ENCODE measurements around the gene SCFD2. TPM values are rescaled to one million over a fixed set of nuclear protein-coding genes. Genes with fewer than 3 reads are reported as not detected.

The SCFD2 gene
- polyA plus RNA-seq, 6 donors from 2014 or later, result 11.6 to 22.7 (median 19.3) TPM

DNA sequence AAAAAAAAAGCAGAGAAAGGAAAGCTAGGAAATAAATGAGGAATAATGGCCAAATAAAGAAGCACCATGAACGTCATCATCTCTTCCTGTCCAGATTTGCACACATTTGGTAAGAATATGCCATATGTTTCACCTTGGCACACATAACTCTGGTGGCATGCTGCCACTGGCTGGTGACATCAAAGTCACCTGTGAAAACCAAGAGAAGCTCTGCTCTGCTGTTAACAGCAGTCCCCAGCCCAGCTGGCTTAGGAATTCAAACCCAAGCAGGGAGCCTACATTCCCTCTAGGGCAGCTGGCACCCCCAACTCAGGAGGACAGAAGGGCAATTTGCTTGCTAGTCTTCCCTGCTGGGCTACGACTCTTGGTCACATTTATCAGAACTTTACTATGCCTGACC lies 426.1 kb downstream of the SCFD2 start:
- Mint-ChIP-seq H3K4me3 (no peak overlapping the region), H3K9me3 (no peaks in the 10 kb centered on the region), H3K4me1 (no peaks in the 10 kb centered on the region), H3K27ac (peak overlapping the region in 1 of 6 donors; percentile 49), H3K36me3 (peaks cover 5 to 13% of the 10 kb centered on the region in 2 donors), H3K27me3 (no peaks in the 10 kb centered on the region)
- ATAC-seq (ENCODE audit: low read depth in 2 of 2) (no peak), DNase-seq (no peak)

DNA sequence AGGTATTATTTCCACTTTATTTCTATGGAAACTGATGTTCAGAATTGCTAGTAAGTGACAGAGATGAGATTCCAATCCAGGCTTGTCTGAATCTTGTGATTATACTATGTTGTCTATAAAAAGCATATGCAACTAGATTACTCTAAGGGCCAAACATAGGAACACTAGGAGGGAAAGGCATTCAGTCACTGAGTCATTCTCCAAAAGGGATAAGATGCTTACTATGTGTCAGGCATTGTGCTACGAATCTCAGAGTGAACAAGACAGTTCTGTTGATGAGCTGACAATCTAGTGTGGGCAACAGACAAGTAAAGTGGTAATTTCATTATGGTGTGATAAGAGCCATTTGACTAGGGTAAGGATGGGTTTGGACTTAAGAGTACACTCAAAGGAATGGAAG lies 426.5 kb downstream of the SCFD2 start:
- no peak for ATAC-seq (ENCODE audit: low read depth in 2 of 2)

DNA sequence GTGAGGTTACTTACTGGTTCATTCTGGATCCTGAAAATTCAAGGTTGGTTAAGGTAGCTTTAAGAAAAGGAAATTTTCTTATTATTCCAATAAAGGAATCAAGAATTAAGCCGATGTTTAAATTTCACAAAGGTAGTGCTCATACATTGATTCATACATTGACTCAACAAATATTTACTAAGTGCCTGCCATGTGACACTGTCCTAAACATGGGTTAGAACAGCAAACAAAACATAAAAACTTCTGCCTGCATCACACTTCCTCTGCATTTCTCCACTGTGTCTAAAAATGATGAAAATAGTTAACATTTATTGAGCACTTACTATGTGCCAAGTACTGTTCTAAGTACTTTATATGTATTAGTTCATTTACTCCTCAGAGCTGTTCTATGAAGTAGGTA lies 428.0 kb downstream of the SCFD2 start:
- no peaks in the 10 kb centered on the region for H3K9me3 Mint-ChIP-seq
- ATAC-seq (ENCODE audit: low read depth in 2 of 2) (no peak), DNase-seq (no peak)
- H3K27me3 Mint-ChIP-seq, result no peaks in the 10 kb centered on the region
- H3K4me3 Mint-ChIP-seq, result no peak overlapping the region
- peaks cover 5 to 13% of the 10 kb centered on the region in 2 donors for H3K36me3 Mint-ChIP-seq
- no peaks in the 10 kb centered on the region for H3K4me1 Mint-ChIP-seq
- H3K27ac Mint-ChIP-seq, result no peak overlapping the region

More for the DNA sequence above, 426.5 kb downstream of the SCFD2 start:
- no peaks in the 10 kb centered on the region for H3K4me1 Mint-ChIP-seq
- H3K36me3 Mint-ChIP-seq, result peaks cover 5 to 13% of the 10 kb centered on the region in 2 donors
- no peaks in the 10 kb centered on the region for H3K9me3 Mint-ChIP-seq
- no peaks in the 10 kb centered on the region for H3K27me3 Mint-ChIP-seq
- no peak overlapping the region for H3K27ac Mint-ChIP-seq
- H3K4me3 Mint-ChIP-seq, result no peak overlapping the region
- no peak for DNase-seq

DNA sequence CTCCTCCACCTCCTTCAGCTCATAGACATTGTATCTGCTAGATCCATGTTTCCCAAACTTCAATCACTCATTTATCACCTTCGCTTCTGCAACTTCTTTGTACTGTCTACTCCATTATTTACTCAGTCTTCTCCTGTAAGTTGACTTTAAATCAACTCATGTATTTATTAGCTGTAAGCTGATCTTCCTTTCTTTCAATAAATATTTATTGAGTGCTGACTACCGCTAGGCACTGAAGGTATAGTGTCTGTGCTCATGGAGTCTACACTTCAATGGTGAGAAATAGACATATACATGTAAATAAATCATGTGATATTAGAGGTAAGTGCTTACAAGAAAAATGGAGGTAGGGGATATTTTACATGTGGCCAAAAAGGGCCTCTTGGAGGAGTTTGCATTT lies 429.1 kb downstream of the SCFD2 start:
- Mint-ChIP-seq H3K36me3 (peaks cover 5 to 13% of the 10 kb centered on the region in 2 donors), H3K9me3 (no peaks in the 10 kb centered on the region), H3K27ac (peak overlapping the region in 1 of 6 donors; percentile 30), H3K4me1 (no peaks in the 10 kb centered on the region), H3K4me3 (no peak overlapping the region), H3K27me3 (no peaks in the 10 kb centered on the region)
- DNase-seq, result no peak
- ATAC-seq (ENCODE audit: low read depth in 2 of 2), result no peak

DNA sequence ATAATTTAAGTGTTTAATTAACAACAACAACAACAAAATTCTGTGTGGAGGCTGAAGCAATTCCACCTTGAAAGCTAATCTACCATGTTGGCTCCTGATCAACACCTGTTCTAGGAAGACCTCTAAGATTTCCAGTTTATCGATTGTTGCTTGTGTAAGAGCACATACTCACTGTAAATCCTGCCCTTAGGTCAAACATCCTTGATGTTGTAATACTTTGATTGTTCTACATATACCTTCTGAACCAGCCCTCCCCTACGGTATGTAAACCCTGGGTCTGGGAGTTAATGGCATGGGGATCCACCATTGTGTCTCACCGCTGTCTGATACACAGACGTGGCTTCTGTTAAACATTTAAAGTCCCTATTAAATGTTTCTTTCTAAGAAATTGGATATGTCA lies 430.5 kb downstream of the SCFD2 start:
- no peak overlapping the region for H3K27ac Mint-ChIP-seq
- H3K27me3 Mint-ChIP-seq, result no peaks in the 10 kb centered on the region
- H3K4me1 Mint-ChIP-seq, result no peaks in the 10 kb centered on the region
- H3K9me3 Mint-ChIP-seq, result peaks cover 0 to 5% (median 0%) of the 10 kb centered on the region in 7 donors
- DNase-seq (no peak), ATAC-seq (ENCODE audit: low read depth in 2 of 2) (no peak)
- H3K36me3 Mint-ChIP-seq, result peaks cover 8 to 19% of the 10 kb centered on the region in 2 donors
- no peak overlapping the region for H3K4me3 Mint-ChIP-seq

DNA sequence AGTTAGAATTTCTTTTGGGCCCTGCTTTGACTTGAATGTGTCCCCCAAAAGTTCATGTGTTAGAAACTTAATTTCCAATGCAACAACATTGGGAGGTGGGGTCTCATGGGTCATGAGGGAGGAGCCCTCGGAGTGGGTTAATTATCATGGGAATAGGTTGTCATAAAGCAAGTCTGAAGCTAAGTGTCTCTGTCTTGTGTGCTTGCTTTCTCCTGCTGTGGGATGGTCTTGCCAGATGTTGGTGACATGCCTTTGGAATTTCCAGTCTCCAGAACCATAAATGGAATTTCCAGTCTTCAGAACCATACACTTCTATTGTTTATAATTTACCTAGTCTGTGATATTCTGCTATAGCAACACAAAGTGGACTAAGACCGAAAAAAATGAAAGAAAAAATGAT lies 432.1 kb downstream of the SCFD2 start:
- H3K4me1 Mint-ChIP-seq, result no peaks in the 10 kb centered on the region
- H3K4me3 Mint-ChIP-seq, result no peak overlapping the region
- H3K36me3 Mint-ChIP-seq, result peaks cover 9 to 21% of the 10 kb centered on the region in 2 donors
- H3K9me3 Mint-ChIP-seq, result peaks cover 0 to 6% (median 0%) of the 10 kb centered on the region in 7 donors
- DNase-seq, result no peak
- H3K27me3 Mint-ChIP-seq, result no peaks in the 10 kb centered on the region
- ATAC-seq (ENCODE audit: low read depth in 2 of 2), result no peak
- H3K27ac Mint-ChIP-seq, result no peak overlapping the region

DNA sequence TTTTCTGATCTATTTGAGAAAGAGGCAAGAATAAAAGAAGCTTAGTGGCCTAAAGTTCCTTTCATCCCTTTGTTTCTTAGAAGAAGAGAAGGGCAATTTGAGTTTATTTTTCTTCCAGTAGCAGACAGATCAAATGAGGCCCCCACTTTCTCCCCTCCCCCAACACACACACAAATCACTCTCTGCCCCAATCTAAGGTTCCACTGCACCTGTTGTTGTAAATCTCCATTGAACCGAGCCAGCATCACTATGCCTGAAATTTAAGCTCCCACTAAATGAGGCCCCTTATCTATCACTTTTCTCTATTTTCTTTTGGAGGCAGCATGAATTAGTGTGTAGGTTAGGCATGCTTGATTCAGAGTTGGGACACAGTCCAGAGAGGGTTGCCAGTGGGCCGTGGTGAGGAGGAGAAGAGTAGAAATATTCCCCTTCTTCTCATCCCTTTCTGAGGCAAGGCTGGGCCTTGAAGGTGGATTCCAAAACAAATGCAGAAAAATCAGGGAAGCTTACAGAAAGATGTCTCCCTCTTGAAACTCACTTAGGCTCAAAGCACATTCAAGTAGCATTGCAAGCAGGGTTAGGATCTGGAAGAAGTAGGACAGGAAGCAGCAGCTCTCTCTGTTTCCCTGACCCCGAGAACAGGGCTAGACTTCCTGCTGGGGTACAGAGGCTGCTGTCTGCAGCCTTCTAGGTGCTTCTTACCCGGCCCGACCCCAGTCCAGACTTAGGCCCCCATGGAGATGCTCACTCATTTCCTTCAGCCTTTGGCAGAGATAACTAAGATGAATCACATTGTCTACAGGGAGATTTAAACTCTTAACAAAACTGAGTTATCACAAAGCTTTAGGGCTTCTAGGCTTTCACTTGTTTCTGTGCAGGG lies 433.0 kb downstream of the SCFD2 start:
- Mint-ChIP-seq H3K36me3 (peaks cover 5 to 21% of the 10 kb centered on the region in 2 donors), H3K27me3 (no peaks in the 10 kb centered on the region), H3K4me1 (no peaks in the 10 kb centered on the region), H3K4me3 (no peak overlapping the region), H3K9me3 (peaks cover 0 to 6% (median 0%) of the 10 kb centered on the region in 7 donors), H3K27ac (no peak overlapping the region)
- ATAC-seq (ENCODE audit: low read depth in 2 of 2), result no peak
- DNase-seq, result no peak

DNA sequence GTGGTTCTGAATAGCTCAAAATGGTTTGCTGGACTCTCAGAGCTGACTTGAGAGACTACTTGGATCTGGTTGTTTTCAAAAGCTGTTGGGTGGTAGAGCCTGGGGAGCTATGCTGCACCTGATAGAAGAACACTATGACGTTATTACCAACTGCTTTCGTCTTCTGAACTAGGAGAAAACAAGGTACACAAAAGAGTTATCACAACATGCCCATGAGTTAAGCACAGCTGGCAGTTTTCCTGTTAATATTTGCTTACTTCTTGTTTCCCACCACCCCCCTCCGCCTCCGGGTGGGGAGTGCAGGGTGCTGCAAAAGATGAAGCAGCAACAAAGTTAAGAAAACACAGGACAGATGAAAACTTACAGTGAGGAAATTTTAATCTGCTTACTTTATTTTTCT lies 434.6 kb downstream of the SCFD2 start:
- no peaks in the 10 kb centered on the region for H3K4me1 Mint-ChIP-seq
- H3K4me3 Mint-ChIP-seq, result no peak overlapping the region
- no peaks in the 10 kb centered on the region for H3K27me3 Mint-ChIP-seq
- ATAC-seq (ENCODE audit: low read depth in 2 of 2), result no peak
- H3K36me3 Mint-ChIP-seq, result peaks cover 5 to 9% of the 10 kb centered on the region in 2 donors
- peaks cover 0 to 6% (median 0%) of the 10 kb centered on the region in 7 donors for H3K9me3 Mint-ChIP-seq
- H3K27ac Mint-ChIP-seq, result no peak overlapping the region
- DNase-seq, result no peak

DNA sequence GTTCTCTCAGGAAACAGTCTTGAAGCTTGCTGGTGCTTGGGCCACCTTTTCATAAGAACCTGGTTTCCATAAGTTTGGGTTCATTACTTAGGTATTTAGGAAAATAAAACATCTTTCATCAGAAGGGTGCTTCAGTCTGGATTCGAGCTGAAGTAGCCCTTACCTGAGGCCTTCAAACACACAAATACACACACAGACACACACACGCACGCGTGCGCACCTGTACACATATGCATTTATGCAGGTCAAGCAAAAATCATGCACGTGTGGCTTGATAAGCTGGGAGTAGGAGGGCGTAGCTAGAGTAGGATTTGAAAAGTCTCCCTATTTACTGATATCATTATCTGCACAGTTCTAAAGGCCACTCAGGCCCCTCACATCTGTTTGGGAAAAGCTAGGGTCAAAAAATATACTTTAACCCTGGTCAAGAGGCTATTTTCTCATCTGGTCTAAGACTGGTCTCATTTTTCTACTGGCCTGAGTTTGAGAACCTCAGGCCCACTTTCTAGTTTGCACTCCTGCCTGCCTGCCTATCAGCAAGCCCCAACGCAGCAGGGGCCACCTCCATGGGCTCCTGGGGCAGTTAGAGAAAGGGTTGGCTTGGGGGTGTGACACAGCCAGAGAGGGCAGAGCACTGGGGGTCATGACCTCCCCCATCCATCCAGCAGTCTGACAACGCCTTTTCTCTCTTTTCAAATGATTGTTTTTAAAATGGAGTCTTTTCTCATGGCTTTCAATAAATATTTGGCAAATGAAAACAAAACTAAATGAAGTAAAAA lies 439.5 kb downstream of the SCFD2 start:
- Mint-ChIP-seq H3K27ac (peak overlapping the region in 1 of 6 donors; percentile 59), H3K4me3 (no peak overlapping the region), H3K36me3 (peaks cover 5 to 8% of the 10 kb centered on the region in 2 donors), H3K4me1 (no peaks in the 10 kb centered on the region), H3K27me3 (no peaks in the 10 kb centered on the region), H3K9me3 (peaks cover 0 to 6% (median 0%) of the 10 kb centered on the region in 7 donors)
- no peak for DNase-seq
- ATAC-seq (ENCODE audit: low read depth in 2 of 2), result no peak

DNA sequence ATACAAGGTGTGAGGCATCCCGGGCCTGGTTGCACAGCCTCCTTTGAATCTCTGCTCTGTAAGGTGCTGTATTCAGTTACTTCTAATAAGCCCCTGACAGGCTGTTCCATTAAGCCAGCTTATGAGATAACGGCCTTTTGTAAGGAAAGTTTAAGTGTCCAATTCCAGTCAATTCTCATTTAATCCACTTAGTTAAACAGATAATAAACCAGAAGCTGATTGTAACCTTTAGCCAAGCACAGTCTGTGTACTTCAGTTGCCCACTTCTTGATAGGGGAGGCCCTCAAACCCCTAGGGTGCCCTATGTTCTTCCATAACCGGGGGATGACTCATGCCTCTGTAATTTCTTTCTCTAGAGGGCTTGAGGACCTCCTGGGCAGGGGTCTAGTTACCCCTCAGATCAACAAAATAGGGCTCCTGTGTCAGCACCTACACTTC lies 440.3 kb downstream of the SCFD2 start:
- Mint-ChIP-seq H3K4me1 (no peaks in the 10 kb centered on the region), H3K9me3 (peaks cover 0 to 4% (median 0%) of the 10 kb centered on the region in 7 donors), H3K4me3 (peak overlapping the region in 1 of 8 donors; percentile 42), H3K36me3 (peaks cover 5 to 8% of the 10 kb centered on the region in 2 donors), H3K27me3 (no peaks in the 10 kb centered on the region), H3K27ac (peak overlapping the region in 1 of 6 donors; percentile 59)
- DNase-seq, result no peak
- no peak for ATAC-seq (ENCODE audit: low read depth in 2 of 2)

DNA sequence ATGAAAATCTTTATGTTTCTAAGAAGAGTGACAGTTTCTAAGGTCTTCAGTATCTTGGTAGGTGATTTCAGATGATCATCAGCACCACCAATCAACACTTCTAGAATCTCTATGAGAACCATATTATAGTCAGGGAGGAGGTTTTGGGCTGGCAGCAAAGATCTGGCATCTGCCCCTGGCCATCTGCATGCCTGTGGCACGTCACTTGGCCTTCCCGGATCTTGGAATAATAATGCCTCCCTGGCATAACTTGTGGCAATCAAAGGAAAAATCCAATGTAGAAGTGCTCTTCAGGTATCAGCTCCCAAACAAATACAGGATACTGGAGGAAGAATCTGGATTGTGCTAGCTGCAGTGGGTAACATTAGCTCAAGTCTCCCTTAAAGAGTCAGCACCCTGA lies 446.4 kb downstream of the SCFD2 start:
- Mint-ChIP-seq H3K9me3 (no peaks in the 10 kb centered on the region), H3K27ac (no peak overlapping the region), H3K36me3 (peaks cover 0 to 4% of the 10 kb centered on the region in 2 donors), H3K4me3 (no peak overlapping the region), H3K4me1 (no peaks in the 10 kb centered on the region), H3K27me3 (no peaks in the 10 kb centered on the region)
- ATAC-seq (ENCODE audit: low read depth in 2 of 2) (no peak), DNase-seq (no peak)

DNA sequence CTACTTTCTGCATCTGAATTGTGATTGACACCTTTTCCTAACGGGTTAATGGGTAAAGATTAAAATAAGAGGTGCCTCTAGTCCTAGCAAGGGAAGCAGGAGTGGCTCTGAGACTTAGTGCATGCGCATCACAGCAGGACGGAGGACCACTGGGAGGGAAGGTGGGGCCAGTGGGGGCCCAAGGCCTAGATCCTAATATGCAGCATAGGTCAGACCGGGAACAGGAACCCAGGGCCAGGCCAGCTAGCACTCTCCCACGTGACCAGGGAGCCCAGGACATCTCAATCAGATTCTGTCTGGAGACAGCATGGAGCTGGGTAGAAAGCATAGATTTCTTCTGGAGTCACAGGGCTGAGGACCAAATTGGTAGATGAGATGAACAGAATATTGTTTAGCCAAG lies 448.0 kb downstream of the SCFD2 start:
- DNase-seq (no peak), ATAC-seq (ENCODE audit: low read depth in 2 of 2) (no peak)
- Mint-ChIP-seq H3K36me3 (peaks cover 0 to 4% of the 10 kb centered on the region in 2 donors), H3K27me3 (no peaks in the 10 kb centered on the region), H3K9me3 (no peaks in the 10 kb centered on the region), H3K27ac (peak overlapping the region in 1 of 6 donors; percentile 19), H3K4me1 (no peaks in the 10 kb centered on the region), H3K4me3 (no peak overlapping the region)

DNA sequence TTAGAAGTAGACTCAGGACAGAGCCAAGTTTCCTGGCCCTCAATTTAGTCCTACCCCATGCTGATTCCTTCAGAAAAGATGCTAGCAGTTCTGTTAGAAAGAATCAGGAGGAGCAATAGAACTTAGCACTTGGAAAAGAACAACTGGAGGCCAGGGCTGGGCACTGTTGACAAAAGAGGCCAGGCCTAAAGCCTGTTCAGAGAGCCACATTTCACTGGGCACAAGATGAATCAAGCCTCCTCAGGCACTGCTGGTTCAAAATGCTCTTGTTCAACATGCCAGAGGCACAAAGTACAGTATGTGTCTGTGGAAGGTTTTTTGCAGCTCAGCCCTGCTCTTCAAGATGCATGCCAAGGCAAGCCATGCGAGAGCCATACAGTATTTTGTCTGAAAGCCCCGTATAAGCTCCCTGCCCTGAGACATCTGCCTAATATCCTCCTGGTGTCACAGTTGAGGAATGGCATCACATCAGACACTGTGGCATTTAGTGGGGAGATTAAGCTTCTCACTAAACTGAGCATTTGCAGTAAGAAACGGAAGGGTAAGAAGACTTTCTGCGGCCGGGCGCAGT lies 450.0 kb downstream of the SCFD2 start:
- no peaks in the 10 kb centered on the region for H3K36me3 Mint-ChIP-seq
- peaks cover 0 to 5% (median 0%) of the 10 kb centered on the region in 3 donors for H3K4me1 Mint-ChIP-seq
- no peaks in the 10 kb centered on the region for H3K27me3 Mint-ChIP-seq
- no peak for ATAC-seq (ENCODE audit: low read depth in 2 of 2)
- H3K9me3 Mint-ChIP-seq, result no peaks in the 10 kb centered on the region
- H3K27ac Mint-ChIP-seq, result no peak overlapping the region
- peak overlapping the region in 1 of 8 donors; percentile 6 for H3K4me3 Mint-ChIP-seq
- DNase-seq, result no peak

All from naive B cell (primary cell).